GM19467 (cell line): ENCODE measurements around the gene CTNNA1.

Source experiments
- ATAC-seq: cut with Tn5 transposase; IDR thresholded peaks from one replicate; pipeline ENCODE4 v1.9.1; 2021; ENCODE audit warnings: mild to moderate bottlenecking, moderate library complexity; ENCODE audit not compliant: unreplicated experiment

Gene CTNNA1

DNA sequence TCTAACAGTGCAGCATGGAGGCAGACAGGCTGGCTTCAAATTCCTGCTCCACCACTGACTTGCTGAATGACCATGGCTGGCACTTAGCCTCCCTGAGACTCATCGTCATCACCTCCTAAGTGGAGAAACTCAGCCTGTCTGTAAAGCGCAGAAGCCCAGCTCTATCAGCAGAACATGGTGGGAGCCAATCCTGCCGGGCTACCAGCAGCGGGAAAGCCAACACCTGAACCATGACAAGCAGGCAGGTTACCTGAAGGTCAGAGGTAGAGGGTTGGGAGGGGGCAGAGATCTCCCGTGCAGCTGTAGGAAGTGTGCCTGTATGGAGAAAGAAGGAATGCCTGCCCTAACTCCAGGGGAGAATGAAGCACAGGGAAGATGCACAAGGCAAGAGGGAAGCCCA, 194.6 kb downstream of the CTNNA1 start:
- no peak for ATAC-seq

DNA sequence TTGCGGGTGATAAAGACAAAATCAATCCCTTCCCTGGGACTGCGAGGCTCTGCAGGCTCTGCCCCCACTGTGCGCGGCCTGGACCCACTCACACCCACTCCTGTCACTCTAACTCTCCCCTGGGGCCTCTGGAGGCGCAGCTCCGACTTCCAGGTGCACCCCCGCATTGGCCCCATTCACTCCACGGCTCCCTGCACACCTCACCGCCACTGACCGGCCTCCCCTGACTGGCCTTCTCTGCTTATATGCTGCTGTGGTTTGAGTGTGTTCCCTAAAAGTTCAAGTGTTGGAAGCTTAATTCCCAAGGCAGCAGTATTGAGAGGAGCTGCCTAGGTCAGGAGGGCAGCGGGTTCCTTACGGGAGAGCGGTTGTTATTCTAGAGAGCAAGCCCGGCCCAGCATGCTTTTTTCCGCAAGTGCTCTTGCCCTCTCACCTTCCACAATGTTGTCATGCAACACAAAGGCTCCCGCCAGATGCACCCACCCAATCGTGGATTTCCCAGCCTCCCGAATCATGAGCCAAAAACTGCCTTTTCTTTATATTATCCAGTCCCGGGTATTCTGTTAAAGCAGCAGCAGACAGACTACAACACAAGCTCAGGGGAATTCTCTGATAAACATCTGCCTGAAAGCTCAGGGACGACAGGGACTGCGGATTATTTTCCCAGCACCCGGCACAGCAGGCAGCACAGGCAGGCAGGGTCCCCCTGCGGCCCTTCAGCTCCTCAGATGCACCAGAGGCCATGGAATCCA, 195.4 kb downstream of the CTNNA1 start:
- ATAC-seq = no peak

DNA sequence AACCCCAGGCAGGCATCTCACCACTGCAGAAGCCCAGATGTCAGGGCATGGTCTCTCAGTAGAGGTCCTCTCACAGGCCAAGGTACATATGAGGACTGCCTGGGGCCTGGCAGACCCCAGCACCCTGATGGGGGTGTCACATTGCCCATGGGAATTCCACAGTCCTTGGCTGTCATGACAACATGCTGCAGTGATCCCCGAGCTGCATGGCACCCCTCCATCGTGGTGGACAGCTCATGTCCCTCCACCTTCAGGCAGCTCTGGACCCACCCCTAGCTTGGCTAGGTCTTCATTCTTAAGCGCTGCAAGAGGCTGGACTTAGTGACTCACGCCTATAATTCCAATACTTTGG, 196.0 kb downstream of the CTNNA1 start:
- ATAC-seq = no peak

DNA sequence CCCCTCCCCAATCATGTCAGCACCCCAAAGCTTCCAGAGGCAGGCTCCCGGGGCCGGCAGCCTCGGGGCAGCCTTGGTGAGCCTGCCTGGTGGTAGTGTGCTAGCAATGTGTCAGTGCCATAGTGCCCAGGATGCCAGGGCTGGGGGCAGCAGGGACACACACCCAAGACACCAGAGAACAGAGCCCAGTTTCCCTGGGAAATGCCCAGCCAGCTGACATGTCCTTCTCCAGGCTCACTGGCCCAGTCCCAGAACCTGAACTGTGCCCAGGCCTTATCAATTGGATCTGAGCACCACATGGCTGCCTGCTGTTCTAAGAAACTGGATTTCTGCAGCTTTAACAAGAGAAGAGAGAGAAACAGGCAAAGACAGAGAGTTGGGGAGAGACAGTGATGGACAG, 196.8 kb downstream of the CTNNA1 start:
- ATAC-seq = no peak

DNA sequence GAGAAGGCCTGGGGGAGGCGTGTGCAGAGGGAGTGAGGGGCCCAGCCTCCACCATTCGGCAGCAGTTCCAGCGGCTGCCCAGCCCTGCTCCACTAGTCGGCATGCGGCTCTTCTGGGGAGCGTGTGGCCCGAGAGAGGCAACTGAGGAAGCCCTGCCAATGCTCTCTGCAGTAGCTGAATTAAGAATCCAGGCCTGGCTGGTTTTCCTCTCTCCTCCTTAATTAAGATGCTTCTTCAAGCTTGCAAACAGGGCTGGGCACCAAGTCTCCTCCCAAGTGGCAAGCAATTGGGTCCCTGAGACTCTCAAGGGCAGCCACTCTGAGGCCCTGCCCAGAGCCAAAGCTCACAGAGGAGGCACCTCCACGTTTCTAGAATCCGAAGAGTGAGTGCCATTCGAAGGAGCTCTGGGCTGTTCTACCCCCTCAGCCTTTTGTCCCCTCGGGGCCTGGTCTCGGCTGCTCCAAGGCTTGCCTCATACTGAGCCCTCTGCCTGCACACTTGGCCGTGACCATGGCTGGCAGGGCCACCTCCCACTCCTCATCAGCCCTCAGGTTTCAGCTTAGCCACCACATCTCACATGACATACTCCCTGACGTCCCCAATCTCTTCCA, 197.3 kb downstream of the CTNNA1 start:
- ATAC-seq = no peak

DNA sequence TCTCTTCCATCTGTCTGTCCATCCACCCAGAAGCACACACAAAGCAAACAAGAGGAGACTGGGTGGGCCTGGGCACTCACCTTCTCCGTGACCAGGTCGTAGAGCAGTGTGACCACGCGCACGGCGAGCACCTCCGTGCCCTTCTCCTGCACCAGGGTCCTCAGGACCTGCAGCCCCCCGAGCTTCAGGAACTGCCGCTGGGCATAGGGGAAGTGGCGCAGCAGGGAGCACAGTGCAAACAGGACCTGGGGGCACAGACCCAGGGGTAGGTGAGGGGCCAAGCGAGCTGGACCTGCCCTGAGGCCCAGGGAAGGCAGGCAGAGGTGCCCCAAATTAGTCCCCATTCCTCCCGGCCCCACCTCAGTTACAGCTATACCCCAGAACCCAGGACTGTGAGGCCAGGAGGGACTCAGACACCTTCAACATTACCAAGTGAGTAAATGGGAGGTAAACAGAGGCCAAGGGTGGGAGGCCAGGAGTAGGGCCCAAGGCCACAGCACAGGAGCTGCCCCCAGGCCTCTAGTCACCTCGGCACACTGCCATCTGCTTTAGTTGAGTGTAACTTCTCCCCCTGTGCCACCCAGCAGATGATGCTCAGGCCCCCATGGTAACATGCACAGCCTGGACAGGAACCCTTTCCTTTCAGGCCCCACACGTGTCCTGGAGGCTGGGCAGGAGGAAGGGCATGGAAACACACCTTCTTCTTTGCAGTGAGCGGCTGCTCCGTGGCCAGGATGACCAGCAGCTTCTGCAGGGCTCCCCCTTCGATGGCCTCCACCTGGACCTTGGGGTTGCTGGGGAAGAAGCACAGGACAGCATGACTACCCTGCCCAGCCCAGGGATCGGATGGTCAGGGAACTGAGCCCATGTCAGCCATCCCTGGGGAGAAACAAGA, 198.1 kb downstream of the CTNNA1 start:
- ATAC-seq = no peak

DNA sequence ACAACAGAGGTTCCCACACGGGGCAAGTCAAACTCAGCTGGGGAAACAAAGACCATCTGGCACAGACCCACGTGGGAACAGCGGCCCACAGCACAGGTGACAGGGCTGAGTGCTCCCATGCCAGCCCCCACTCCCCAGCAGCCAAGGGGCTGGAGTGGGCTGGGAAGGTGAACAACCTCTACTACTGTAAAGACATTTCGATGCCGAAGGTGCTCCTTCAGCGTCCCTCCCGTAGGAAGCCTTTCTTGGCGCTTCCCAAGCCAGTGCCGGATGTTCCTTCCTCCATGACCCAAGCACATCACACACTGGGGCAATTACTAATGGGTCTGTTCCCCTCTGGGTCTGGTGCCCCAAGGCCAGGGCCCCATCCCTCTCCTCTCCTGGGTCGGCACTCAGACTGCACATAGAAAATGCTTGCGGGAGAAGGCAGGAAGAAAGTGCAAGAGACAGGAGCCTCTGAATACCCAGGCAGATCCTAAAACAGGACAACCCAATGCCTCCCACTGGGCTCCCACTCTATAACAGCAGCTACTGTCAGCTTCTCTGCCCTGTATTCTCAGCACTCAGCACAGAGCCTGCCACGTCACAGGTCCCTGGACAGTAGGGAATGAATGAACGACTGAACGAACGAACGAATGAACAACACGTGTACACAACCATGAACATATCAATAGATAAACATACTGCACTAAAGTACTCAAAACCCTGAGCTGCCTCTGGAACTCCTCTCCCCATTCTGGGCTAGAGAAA, 198.9 kb downstream of the CTNNA1 start:
- ATAC-seq = no peak

DNA sequence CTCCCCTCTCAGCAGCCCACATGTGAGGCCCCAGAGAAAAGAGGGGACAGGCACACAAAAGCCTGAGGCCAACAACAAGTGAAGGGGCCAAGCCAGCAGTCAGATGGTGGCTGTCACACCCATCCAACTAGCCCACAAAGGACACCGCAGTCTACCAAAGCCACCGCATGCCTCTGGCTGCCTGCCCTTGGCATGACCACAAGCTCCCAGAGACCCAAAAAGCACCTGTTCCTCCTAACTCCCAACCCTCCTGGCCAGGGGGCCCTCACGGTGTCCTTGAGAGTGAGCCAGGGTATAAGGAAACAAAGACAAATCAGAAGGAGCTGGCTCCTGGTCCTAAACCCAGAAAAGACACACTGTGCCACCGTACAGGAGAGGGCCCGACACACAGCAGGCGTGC, 199.7 kb downstream of the CTNNA1 start:
- ATAC-seq = no peak

DNA sequence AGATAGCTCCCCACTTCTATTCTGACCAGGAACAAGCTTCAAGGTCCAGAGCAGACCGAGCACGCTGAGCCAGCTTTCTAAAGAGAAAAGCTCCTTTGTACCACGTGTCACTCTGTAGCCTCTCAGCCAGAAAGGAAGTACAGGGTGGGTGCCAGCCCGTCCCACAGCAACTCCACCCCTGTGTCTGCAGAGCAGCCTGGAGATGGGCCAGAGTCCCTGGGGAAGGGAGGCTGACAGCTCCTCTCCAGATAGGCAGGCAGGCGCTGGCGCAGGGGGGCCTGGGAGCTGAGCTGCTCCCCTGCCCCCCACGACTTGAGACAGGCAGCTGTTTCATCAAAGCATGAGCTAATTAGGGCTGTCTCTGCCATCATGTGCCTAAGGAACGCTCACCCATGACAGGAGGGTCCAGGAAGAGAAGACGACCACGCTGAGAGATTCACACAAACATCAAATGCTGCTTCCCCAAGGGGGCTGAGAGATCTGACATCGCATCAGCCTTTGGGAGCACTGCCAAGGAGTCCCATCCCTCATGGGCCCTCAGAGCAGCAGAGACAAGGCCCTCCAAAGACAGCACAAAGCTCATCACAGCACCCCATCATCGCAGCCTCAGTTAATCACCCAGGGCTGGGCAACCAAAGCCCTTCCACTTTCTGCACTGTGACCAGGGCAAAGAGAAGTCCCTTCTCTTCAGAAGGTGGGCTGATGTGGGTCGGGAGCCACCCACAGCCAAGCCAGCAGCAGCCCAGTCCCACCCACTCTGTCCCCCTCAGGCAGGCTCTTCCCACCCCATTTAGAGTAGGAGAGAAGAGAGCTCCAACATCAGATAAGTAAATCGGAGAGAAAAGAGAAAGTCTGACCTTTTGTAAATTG, 200.4 kb downstream of the CTNNA1 start:
- ATAC-seq = no peak

DNA sequence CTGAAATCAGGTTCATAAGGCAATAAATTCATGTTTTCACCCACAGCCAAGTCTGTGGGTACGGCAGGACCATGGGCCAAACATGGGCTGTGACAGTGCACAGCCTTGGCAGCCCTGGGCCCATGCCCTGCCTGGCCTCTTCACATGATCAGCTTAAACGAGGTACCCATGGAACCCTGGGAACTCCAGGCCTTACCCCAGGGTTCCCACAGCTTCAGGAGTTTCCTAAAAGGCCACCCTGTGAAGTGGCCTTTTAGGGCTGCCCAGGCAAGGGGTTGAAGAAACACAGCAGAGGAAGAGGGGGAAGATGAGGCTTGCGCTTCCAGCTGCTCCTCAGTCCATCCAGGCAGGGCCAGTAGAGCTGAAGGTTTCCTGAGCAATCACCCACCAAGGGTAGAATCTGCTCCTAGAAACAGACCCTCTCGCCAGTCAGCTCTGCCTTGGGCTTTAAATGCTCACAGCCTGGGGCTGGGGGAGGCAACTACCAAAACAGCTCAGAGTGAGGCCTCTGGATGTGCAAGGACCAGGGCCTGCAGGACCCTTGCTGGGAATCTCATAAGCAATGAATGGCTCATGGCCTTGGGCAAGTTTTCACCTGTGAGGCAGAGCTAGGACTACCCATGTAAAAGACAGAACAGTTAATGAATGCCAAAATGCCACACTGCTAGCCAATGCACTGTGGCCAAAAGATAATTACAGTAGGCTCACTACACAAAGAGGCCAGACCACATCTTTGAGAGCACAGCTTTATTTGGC, 201.2 kb downstream of the CTNNA1 start:
- ATAC-seq = no peak

DNA sequence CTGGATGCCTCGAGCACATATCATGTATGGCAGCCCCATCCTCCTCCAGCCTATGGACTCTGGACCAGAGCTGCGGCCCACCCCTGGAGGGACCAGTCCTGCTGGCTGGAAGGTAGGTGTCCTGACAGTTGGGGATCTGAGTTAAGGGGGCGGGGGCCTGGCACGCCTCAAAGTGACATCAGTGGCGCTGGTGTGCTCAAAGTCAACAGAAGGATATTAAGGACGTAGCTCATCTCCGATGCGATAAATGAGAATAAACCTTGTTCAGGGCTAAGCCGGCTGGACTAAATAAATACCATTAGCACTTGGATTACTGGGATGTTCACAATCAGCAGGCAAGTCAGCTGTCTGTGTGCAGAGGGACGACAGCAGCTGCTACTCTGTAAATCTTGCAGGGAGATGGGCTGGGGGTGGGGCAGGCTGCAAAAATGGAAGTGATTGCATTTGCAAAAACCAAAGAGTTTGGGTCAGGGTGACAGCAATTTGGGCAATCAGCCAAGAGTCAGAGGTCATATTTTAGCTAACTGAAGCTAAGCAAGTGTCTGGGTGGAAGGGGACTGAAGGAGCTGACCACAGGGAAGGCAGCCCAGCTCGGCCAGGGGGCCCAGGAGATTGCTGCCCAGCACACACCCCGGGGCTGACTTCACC, 201.9 kb downstream of the CTNNA1 start:
- ATAC-seq = no peak

DNA sequence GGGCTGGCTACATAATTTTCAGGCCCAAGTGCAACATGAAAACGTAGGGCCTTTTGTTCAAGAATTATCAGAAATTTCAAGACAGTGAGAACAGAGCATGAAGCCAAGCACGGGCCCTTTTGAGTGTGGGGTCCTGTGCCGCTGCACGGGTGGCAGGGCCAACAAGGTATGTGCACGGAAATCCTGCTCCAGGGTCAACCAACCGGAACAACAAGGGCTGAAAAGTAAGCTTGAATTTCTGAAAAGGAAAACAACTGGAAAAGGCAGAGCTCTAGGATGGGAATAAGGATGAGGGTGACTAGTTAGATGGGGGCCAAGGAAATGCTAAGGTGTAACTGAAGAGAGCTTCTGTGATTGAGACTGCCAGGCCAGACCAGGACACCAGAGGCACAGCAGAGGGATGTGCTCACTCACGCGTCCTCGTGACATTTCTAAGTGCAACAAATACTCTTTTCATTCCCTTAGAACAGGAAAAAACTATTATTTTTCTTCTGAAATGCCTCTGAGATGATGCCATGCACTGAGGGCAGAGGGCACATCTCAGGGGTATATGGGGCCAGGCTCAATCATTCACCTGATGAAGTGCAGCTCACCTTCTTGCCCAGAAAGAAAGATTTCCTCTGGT, 202.6 kb downstream of the CTNNA1 start:
- ATAC-seq = no peak

DNA sequence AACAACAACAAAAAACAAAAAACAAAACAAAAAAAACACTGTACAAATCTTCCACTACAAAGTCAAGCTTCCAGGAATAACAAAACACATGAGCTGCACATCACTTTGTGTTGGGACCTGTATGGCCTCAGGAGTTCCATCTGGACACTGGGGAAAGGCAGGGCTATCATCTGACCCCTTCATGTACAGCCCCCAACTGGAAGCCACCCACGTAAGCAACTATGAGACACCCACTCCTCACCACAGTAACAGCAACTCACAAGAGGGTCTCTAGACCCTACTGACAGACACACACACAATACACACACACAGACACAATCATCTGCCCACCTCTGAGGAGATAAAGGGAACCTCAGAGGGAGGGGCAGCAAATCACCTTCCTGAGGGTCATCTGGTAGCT, 203.6 kb downstream of the CTNNA1 start:
- ATAC-seq = no peak

DNA sequence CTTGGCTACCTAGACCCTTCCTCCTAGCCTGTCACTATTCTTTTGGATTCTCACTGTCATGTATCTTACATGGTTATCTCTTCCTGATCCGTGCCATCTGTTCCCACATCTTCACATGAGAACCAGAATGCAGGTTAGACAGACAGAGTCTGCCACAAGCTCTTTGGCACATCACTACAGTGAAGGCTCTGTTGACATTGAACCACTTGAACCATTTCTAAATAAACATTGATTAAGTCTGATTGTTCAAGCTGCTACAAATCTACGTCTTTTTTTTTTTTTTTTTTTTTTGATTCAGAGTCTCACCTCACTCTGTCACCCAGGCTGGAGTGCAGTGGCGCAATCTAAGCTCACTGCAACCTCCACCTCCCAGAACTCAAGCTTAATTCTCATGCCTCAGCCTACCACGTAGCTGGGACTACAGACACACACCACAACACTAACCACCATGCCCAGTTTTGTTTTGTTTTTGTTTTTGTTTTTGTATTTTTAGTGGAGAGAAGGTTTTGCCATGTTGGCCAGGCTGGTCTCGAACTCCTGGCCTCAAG, 207.0 kb downstream of the CTNNA1 start:
- ATAC-seq = no peak

DNA sequence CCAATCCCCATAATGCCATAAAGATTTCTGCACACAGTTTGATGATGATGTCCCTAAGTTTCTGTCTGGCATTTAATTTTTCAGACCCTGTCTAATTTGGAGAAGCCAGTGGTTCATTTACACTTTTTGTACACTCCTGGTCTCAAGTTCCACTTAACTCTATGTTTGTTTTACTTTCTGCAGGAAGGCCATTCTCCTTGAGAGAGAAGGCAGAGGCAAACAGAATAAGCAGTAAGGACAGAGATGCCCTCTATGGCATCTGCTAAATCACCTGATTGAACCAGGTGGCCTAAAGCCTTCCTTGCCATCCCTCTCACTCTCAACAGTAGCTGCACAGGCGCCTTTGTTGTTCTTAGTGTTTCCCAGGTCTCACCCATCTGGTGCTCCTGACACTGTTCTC, 208.0 kb downstream of the CTNNA1 start:
- no peak for ATAC-seq

DNA sequence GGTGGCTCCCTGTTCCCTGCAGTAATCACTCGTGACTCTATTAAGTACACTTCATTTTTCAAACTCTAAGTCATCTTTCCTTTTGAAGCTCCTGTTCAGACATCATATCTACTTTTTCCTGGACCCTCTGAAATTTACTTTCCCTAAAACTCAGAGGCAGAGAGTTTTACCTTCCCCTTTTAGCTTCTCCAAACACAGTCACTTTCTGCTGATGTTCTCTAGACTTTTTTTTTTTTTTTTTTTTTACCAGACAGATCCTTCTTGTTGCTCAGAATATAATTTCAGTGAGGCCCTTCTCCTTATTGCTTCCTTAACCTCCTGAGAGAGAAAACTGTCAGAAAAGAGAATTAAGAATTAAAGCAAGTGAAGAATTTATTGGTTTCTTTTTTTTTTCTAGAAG, 208.5 kb downstream of the CTNNA1 start:
- no peak for ATAC-seq

DNA sequence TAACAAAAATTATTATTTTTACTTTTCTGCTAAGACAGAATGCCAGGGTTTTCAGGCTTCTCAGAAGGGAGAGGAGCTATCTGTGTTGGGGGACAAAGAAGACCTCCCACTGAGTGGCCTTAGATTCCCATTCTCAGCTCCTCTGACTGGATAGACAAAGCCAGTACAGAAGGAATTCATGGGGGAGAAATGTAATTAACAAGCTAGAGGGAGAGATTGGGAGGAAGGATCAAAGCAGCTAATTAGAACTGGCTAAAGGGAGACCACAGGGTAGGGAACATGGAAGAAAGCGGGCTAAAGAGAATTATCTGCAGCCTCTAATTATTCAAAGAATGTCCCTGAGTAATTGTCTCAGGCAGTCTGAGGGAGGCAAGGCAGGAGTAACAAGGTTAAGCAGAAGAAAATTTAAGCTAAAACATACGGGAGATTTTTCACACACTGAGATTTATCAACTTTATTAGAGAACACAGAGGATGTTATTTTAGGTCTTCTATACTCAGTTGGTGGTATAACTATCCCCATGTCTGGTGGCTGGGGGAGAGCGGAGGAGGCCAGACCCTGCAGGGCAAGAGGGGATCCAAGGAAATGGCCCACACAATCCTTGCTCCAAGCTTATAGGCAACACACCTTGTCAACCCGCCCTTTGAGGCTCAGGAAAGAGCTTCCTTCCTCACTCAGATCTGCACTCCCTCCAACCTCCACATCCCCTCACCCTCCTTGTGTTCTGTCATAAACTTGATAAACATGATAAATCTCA, 209.6 kb downstream of the CTNNA1 start:
- ATAC-seq = no peak
